GM21529 (cell line): ENCODE results near the gene ZNF165.
A peak's percentile ranks its signal among the peaks of the same experiment; 100 is the strongest.
"Not testable (repeated sequence)": the region's sequence is repeated elsewhere in the genome, so short reads cannot be mapped to it uniquely, and the experiment has no call there.

ENCODE experiments used
- ATAC-seq: cut with Tn5 transposase; IDR thresholded peaks from one replicate; pipeline ENCODE4 v1.9.1; 2021; ENCODE audit not compliant: unreplicated experiment

Gene ZNF165

DNA sequence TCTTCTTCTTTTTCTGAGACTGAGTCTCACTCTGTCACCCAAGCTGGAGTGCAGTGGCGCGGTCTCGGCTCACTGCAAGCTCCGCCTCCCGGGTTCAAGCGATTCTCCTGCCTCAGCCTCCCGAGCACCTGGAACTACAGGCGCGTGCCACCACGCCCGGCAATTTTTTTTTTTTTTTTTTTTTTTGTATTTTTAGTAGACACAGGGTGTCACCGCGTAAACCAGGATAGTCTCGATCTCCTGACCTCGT, at the start of gene ZNF165:
Gene ZNF165 (plus strand): TSS at position 188 of the 250 bp plus-strand sequence. CDS start 4,913 bp downstream, outside the sequence.
- ATAC-seq = peak; percentile 17

DNA sequence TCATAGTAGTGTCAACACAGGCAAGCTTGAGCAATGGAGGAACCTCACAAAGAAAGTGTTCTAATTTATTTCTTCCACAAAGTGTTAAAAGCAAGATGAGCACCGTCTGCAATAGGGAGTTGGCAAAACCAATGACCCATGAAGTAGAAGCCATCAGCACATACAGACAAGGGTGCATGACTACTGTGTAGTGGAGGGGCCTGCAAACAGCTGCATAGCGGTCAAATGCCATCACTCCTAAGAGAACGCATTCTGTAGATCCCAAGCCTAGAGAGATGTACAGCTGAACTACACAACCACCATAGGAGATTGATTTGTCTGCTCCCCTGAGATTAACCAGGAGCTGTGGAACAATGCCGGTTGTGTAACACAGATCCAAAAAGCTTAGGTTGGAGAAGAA, 26.8 kb upstream of the ZNF165 start:
- no peak for ATAC-seq

DNA sequence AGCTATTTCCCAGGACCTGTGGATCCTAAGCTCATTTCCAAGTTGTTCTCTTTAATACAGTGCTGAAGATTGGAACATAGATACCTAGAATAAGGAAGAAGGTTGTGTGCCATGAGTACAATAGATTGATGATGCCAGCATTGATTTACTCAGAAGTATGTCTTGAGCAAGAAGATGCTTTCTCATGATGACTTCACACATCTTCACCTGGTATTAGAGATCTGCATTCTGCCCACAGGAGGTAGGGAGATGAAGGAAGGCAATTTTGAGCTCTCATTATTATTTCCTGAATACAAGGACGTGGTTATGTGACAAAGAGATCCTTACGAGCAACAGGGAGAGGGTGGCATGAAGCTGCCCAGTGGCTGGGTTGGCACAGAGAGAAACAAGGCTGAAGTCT, 20.0 kb upstream of the ZNF165 start:
- ATAC-seq = no peak

DNA sequence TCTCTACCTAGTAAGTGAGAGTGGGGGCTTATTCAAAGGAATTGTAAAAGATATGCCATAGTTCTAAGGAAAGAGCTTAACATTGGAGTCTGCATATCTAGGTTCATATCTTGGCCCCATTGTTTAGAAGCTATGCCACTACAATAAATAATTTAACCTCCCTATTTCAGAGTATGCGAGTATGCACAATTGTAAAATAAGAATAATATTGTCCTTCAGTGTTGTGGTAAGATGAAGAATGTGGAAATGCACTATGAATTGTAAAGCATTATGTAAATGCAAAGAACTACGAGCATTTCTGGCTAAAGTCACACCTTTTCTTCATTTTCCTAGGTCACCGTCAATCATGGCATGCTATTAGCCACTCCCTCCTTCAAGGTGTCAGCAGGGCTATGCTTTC, 16.1 kb upstream of the ZNF165 start:
- no peak for ATAC-seq

DNA sequence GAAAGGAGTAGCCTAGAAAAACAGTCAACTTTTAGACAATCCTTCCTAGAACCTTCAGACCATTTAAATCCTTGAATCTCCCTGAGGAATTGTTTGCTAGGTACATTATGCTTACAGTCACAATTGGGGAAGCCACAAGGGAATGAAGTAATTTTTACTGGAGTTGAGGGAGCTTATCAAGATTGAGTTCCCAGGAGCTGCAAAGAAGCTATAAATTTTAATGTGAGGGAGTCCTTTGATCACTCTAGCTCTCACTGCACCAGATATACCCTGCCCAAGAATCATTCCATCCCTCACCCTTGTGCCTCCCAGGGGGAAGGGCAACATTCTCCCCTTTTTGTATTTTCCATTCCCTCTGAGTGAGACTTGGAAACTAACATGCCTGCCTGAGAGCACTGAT, 12.3 kb upstream of the ZNF165 start:
- no peak for ATAC-seq

DNA sequence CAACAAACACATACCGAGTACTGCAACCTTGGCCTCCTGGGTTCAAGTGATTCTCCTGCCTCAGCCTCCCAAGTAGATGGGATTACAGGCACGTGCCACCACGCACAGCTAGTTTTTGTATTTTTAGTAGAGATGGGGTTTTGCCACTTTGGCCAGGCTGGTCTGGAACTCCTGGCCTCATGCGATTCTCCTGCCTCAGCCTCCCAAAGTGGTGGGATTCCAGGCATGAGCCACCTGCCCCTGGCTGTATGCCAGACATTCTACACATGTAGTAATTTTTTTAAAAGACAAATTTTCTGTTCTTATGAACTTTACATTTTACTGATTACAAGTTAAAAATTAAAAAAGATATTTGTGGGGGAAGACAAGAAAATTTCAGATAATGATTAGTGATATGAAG, 9.4 kb upstream of the ZNF165 start:
- not testable (repeated sequence) for ATAC-seq

DNA sequence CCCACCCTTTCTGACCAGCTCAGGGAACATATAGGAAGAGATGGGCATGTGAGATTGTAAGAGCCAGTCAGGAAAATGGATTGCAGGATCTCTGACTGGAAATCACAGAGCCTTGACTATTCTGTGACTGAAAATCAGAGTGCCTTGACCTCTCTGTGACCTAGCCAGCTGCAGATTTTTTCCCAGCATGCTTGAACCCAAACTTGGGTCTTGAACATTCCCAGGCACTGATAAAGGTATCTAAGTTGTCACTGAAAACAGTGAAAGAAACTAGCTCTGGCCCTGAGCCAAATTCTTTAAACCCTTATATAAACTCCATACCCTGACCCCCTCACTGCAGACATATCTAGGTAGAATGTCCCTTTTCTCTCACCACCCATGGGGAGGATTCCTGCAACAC, 2.3 kb upstream of the ZNF165 start:
- no peak for ATAC-seq

DNA sequence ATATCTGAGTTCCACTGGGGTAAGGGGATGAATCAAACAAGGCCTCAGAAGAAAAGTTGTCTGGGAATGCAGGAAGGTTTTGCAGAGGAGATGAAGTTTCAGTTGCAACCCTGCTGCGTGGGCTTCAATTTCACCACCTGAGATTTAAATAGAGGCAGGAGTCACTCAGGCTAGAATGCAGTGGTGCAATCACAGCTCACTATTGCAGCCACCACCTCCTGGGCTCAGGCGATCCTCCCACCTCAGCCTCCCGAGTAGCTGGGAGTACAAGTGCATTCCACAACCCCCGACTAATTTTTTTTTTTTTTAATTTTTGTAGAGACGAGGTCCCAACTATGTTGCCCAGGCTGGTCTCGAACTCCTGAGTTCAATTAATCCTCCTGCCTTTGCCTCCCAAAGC, 1.5 kb upstream of the ZNF165 start:
- ATAC-seq = no peak

DNA sequence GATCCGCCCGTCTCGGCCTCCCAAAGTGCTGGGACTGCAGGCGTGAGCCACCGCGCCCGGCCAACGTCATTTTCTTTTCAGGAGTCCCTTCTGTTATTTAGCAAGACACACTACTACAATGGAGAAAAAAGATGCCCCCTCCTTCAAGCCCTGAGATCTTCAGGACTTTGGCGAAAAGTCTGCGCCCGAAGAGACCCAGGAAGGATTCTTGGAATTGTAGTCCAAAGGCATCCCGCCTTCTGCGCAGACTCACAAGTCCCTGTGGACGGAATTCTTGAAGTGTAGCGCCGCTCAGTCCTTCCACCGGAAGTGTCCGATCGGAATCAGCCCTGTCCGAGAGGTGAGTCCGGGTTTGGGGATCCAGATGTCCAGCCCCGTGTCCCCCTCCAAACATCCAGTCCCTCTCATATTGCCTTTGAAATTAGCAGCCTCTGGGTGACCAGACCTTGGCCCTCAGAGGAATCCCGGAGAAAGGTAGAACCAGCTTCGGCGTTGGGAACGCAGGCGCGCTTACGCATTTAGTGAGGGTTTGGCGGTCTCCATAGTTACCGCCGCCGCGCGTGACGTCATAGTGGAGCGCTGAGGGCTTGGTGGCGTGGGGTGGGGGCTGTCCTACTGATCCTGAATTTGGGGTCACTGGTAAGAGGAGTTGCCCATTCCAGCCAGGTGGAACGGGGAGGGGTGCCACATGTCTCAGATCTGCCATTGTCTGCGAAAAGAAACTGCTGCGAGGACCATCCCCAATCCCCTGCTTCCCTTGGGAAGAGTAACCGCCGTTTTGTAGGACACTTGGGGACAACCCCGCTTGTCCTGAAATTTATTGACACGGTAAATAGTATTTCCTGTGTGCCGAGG, 490 bp downstream of the ZNF165 start:
- peak; percentile 73 for ATAC-seq

DNA sequence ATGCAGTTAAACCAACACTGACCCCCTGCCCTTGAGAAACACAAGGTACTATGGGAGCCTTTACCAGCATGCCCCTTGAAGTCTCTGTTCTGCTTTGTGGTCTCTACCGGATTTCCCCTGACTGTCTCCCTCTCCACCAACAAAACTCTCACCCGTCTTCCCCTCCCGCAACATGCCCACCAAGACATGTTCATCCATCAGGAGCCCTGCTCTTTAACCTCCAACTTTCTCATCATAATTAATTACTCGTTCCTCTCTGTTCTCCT, 1.1 kb downstream of the ZNF165 start:
- ATAC-seq = peak; percentile 57

DNA sequence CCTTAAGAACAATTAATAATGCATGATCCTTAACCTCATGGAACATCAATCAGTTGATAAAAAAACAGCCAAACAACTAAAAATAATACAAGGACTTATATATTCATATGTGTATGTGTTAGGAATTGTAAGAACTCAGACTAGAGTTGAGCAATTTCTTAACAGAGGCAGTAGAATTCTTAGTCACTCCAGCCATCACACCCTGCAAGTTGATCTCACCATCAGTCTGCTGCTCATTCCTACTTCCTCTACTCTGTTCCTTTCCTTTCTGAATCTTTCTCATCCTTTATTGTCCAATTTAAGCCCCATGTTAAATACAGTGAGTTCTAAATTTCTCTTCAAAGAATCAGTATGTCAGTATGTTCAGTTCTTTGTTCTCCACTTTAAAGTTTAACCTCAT, 2.6 kb downstream of the ZNF165 start:
- ATAC-seq = no peak

DNA sequence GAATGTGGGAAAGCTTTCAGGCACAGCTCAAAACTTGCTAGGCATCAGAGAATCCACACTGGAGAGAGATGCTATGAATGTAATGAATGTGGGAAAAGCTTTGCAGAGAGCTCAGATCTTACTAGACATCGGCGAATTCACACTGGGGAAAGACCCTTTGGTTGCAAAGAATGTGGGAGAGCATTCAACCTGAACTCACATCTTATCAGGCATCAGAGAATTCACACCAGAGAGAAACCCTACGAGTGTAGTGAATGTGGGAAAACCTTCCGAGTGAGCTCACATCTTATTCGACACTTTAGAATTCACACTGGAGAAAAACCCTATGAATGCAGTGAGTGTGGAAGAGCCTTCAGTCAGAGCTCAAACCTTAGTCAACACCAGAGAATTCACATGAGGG, 8.7 kb downstream of the ZNF165 start:
- no peak for ATAC-seq

DNA sequence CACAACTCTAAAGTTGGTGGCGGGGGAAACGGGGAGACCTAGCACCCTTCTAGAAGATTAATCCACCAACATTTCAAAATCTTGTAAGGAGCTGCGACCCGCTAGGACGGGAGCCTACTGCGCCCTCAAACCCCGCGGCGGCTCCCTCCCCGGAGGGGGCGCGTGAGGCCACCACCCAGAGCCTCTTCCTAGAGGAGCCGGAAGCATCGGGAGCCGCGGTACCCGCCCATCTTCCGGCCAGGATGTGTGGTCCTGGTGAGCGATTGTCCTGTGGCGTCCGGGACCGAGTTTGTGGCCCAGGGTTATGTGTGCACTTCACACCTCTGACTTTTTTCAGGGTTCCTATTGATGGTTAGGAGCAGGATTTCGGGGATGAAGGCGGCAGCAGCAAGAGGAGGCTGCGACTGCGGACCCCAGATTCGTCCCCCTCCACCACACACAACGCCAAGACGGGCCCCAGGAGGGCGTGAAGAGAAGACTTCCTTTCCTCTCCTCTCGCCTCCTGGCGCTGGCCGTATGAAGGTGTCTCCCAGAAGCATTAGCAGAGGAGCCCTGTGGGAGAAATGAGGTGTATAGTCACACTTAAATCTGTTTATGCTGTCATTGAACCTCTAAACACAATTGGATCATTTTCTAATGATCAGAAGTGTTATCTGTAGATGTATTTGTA, 10.7 kb downstream of the ZNF165 start:
- ATAC-seq = no peak

DNA sequence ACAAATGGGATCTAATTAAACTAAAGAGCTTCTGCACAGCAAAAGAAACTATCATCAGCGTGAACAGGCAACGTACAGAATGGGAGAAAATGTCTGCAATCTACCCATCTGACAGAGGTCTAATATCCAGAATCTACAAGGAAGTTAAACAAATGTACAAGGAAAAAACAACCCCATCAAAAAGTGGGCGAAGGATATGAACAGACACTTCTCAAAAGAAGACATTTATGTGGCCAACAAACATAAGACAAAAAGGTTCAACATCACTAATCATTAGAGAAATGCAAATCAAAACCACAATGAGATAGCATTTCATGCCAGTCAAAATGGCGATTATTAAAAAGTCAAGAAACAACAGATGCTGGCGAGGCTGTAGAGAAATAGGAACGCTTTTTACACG, 21.9 kb downstream of the ZNF165 start:
- ATAC-seq = not testable (repeated sequence)

DNA sequence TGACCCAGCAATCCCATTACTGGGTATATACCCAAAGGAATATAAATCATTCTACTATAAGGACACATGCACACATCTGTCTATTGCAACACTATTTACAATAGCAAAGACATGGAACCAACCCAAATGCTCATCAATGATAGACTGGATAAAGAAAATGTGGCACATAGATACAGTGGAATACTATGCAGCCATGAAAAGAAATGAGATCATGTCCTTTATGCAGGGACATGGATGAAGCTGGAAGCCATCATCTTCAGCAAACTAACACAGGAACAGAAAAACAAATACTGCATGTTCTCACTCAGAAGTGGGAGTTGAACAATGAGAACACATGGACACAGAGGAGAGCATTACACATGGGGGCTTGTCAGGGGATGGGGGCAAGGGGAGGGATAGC, 22.3 kb downstream of the ZNF165 start:
- ATAC-seq = not testable (repeated sequence)

DNA sequence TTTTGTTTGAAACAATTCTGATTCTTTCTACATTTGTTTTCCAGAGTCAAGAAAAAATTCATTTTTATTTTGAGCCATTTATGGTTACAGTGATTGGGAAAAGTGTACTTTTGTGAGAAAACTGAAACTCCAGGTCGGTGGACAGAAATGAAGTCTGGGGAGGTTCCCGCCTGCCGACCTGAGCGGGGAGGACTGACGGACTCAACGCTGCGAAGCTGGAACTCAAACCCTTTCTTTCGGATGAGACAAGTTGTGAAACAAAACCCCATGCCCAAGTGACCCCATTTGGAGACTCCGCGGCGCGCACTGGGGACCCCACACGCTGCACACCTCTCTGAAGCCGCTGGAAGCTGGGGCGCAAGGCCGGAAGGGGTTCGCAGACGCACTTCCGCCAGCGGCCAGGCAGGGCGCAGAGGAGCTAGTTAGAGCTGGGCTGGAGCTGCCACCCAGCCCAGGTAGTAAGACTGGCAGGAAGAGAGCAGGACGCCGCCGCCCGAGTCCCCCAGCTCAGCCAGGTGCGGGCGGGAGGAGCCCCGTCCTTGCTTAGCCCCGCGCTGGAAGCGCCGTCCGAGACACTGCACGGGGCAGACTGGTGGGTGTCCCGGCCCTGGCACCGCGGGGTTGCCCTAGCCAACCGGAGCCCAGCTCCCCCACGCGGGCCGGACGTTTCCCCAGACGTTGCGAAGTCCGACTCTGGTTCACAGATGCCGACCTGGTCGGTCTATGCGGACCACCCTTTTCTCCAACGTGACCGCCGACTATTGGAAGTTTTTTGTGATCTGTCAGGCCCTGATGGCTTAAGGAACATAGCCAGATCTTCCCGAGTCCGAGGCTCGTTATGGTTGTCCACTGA, 24.2 kb downstream of the ZNF165 start:
- ATAC-seq = peak; percentile 99

DNA sequence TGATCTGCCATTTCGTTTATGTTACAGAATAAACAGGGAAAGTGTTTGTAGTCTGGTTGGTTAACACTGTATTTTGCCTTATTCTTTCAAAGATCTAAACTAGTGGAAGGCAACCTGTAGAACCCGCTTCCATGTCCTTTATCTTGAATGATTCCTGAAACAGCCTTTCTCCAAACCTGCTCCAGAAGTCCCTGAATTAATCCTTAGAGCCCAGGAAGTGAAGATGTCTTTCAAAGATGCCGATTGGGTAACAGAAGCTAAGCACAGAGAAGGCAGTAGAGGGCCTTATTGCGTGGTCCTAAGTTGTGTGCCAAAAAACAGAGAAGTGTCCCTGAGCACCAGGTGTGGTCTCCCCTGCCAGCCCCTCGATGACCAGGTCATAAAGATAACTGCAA, 24.9 kb downstream of the ZNF165 start:
- no peak for ATAC-seq

DNA sequence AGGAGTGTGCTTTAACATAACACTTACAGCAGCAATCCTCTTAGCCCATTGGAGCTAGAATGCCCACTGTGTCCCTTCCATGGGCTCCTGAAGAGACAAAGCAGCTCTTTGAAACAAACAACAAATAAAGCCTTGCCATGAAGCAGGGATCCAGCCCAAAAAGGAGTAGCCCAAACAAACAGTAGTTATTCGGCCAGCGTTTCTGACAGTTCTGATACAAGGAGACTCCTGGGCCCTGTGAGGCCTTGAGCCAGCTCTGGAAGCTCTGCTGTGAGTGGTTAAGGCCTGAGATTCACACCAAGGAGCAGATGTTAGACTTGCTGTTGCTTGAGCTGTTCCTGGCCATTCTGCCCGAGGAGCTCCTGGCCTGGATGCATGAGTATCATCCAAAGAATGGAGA, 27.1 kb downstream of the ZNF165 start:
- no peak for ATAC-seq

DNA sequence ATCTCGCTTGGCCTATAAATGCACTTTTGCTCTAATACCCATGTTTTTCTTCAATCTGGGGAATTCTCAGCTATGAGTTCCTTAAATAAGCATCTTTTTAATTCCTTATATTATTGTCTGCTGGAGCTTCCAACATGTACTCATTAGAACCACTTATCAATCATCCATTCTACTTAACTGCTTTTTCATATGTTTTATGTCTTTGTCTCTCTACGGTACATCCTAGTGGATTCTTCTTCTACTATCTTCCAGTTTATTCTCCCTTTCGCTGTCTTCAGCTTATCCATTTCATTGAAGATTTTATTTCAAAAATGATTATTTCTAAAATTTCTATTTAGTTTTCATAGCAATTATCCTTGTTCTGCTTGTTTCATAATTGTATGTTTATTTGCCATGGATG, 31.6 kb downstream of the ZNF165 start:
- ATAC-seq = no peak

DNA sequence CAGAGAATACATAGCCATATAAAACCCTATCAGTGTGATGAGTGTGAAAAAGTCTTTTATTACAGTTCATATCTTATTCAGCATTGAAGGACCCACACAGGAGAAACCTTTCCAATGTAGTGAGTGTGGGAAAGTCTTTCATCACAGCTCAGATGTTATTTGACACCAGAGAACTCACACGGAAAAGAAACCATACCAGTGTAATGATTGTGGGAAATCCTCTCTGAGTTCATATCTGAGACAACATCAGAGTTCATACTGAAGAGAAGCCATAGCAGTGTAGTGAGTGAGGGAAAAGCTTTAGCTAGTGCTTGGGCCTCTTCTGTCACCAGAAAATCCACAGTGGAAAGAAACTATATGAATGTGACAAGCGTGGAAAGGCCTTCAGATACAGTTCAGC, 35.4 kb downstream of the ZNF165 start:
- ATAC-seq = no peak

DNA sequence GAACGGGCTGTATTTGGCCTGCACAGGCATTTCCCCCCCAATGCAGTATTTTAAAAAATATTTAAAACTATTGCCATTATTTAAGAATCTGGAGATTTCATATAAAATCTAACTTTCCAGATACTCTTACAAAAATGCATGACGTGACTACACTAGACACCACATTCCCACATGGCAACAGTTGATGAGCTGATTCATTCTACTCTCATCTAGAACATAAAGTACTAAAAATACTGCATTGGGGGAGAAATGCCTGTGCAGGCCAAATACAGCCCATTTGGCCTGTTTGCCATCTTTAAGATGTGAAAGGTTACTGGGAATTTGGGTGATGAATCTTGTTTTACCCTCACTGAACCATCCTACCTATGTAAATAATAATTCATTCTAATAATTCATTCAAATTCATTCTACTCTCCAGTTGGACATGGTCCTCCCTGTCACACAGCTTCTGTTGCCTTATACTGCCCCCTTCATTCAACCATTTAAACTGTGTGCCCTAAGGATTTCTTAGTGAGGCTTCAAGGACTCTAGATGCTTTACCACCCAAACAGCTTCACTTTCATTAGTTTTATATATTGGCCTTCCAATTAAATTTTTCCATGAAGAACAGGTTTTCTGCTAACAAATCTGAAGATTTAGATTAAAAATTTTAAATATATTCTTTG, 37.1 kb downstream of the ZNF165 start:
- no peak for ATAC-seq

DNA sequence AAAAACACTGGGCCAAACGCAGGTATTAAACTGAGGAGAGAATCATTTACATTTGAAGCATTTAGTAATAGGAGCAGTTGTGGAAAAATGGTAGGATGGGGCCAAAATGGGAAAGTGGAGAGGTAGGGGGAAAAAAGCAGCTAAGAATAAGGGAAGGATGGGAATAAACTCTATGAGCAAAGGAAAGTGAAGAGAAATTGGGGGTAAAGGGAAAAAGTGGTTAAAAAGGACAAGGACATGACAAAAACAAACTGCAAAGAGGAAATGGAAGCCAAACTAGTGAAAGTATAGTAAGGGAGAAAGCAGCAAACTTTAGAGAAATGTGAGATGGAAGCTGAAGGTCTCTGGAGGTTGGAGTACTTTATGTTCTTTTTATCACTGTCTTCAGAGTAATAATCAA, 37.8 kb downstream of the ZNF165 start:
- ATAC-seq = no peak
